ENCODE measurements around the gene TMEM45A. TPM values are rescaled to one million over a fixed set of nuclear protein-coding genes. Genes with fewer than 3 reads are reported as not detected.

The TMEM45A gene
- total RNA-seq, 2 donors from 2014 or later: 13.5 to 14.3 TPM

DNA sequence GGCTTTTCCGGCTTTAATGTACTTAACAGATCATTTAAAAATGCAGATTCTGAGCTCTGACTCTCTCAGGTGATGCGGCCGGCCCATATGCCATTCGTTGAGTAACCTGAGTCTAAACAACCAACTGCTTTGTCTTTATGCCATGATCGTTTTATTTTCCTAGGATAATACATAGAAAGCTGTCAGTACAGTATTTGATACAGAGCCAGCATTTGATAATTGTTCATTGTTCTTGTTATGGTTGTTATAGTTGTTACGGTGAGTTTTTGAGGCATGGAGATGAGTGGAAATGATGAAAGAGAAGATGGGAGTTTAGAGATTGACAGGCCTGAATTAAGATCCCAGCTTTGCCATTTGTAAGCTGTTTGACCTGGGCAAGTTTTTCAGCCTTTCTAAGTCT is 40.0 kb downstream of the TMEM45A start:
- TF ChIP-seq, protein P1, sequence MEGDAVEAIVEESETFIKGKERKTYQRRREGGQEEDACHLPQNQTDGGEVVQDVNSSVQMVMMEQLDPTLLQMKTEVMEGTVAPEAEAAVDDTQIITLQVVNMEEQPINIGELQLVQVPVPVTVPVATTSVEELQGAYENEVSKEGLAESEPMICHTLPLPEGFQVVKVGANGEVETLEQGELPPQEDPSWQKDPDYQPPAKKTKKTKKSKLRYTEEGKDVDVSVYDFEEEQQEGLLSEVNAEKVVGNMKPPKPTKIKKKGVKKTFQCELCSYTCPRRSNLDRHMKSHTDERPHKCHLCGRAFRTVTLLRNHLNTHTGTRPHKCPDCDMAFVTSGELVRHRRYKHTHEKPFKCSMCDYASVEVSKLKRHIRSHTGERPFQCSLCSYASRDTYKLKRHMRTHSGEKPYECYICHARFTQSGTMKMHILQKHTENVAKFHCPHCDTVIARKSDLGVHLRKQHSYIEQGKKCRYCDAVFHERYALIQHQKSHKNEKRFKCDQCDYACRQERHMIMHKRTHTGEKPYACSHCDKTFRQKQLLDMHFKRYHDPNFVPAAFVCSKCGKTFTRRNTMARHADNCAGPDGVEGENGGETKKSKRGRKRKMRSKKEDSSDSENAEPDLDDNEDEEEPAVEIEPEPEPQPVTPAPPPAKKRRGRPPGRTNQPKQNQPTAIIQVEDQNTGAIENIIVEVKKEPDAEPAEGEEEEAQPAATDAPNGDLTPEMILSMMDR (IDR thresholded peaks at IDR 0.05): no peak
- no peak for DNase-seq (ENCODE audit: low spot score)

DNA sequence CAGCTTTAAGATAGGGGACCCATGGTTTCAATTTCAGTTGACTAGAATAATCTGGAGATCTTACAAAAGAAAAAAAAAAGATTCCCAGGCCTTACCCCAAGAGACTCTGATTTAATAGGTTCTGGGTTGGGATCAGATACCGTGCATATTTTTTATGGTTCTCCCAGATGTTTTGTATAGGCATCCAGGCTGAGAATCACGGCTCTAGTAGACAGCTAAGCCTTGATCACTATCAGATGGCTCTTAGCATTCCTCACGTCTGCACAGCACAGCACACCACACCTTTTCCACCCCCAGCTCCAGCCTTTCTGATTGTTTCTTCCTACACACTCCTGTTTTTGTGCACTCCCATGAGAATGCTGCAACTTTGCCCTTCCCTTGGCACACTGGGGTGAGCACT is 40.8 kb downstream of the TMEM45A start:
- no peaks in the 10 kb centered on the region for H3K4me1 ChIP-seq
- no peak for DNase-seq (ENCODE audit: low spot score)
- TF ChIP-seq, protein P1 (IDR thresholded peaks at IDR 0.05): no peak
- no peak overlapping the region for H3K27ac ChIP-seq
- H3K9me3 ChIP-seq: no peaks in the 10 kb centered on the region
- no peaks in the 10 kb centered on the region for H3K27me3 ChIP-seq
- H3K36me3 ChIP-seq: no peaks in the 10 kb centered on the region
- no peak overlapping the region for H3K4me3 ChIP-seq

More for the DNA sequence above, 40.0 kb downstream of the TMEM45A start:
- H3K4me1 ChIP-seq: no peaks in the 10 kb centered on the region
- no peaks in the 10 kb centered on the region for H3K36me3 ChIP-seq
- no peaks in the 10 kb centered on the region for H3K27me3 ChIP-seq
- no peak overlapping the region for H3K27ac ChIP-seq
- H3K4me3 ChIP-seq: no peak overlapping the region
- H3K9me3 ChIP-seq: no peaks in the 10 kb centered on the region

DNA sequence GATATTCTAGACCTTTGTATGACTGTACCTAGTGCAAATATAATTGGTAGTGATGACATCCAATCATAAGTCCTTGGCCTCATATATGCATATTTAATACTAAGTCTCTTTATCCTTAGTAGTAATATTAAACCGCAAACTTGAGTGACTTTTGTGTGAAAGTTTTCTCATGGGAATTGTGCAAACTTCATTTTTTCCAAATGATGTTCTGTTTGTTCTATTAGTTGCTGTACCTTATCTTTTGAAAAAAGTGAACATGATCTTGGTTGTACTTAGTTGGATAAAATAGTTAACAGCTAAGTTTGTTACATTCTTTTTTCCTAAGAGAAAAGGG is 43.2 kb downstream of the TMEM45A start:
- no peak for DNase-seq (ENCODE audit: low spot score)
- H3K4me3 ChIP-seq: no peak overlapping the region
- TF ChIP-seq, protein P1 (IDR thresholded peaks at IDR 0.05): no peak
- peak overlapping the region in 1 of 2 donors; percentile 31 for H3K27ac ChIP-seq
- no peaks in the 10 kb centered on the region for H3K4me1 ChIP-seq
- no peaks in the 10 kb centered on the region for H3K9me3 ChIP-seq
- H3K36me3 ChIP-seq: no peaks in the 10 kb centered on the region
- H3K27me3 ChIP-seq: no peaks in the 10 kb centered on the region

DNA sequence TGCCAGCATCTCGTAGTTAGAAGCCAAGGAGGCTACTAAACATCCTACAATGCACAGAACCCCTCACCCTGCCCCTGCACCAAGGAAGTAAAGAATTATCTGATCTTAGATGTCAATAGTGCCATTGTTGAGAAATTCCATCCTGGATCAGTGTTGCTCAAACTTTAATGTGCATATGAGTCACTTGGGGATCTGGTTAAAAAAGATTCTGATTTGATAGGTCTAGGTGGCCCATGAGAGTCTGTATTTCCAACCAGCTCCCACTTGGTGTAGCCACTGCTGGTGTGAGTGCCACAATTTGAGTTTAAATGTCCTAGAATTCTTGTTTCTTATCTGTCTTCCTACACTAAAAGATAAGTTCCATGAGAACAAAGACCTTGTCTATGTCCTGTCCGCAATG is 43.7 kb downstream of the TMEM45A start:
- Histone ChIP-seq H3K36me3 (no peaks in the 10 kb centered on the region), H3K4me1 (no peaks in the 10 kb centered on the region), H3K4me3 (no peak overlapping the region), H3K9me3 (no peaks in the 10 kb centered on the region), H3K27me3 (no peaks in the 10 kb centered on the region), H3K27ac (peak overlapping the region in 1 of 2 donors; percentile 31)
- TF ChIP-seq, protein P1 (IDR thresholded peaks at IDR 0.05): no peak
- DNase-seq (ENCODE audit: low spot score): no peak

DNA sequence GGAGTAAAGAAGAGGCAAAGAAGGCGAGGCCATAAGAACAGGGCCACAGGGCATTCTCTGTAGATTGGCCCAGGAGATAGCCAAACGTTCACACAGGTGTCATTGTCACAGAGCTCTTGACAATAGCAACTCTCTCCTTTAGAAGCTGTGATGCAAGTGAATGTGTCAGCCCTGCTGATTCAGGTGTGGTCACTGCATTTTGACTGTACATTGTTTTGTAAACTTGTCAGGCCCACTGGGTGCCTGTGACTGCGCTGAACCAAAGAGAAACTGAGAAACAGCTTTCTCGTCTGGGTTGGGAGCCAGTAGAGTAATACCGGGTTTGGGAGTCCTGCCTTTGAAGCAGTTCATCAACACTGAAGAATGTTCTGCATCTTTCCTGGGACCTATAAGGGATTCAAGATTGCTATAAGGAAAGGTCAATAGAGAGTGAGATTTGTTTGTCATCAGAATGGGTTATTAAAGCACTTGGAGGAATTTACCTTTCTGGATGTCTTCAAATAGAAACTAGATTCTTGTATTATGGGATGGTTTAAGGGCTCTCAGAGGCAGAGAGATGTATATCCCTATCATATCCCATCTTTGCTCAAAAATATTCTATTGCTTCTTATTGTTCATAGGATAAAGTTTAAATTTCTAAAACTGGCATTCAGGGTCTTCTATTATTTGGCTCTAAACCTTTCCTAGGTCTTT is 45.4 kb downstream of the TMEM45A start:
- no peaks in the 10 kb centered on the region for H3K36me3 ChIP-seq
- no peaks in the 10 kb centered on the region for H3K4me1 ChIP-seq
- H3K9me3 ChIP-seq: no peaks in the 10 kb centered on the region
- no peaks in the 10 kb centered on the region for H3K27me3 ChIP-seq
- TF ChIP-seq, protein P1 (IDR thresholded peaks at IDR 0.05): no peak
- no peak overlapping the region for H3K27ac ChIP-seq
- no peak for DNase-seq (ENCODE audit: low spot score)
- H3K4me3 ChIP-seq: no peak overlapping the region

DNA sequence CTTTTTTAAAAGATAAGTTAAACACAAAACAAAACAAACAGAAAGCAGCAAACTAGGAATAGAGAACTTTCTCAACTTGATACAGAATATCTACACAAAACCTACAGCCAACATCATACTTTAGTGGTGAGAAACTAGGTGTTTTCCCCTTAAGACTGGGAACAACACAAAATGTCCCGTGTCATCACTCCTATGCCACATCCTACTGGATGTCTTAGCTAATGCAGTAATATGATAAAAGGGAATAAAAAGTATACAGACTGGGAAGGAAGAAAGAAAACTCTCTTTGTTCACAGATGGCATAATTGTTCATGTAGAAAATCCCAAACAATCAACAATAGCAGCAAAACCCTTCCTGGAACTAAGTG is 45.9 kb downstream of the TMEM45A start:
- no peak for DNase-seq (ENCODE audit: low spot score)
- Histone ChIP-seq H3K9me3 (no peaks in the 10 kb centered on the region), H3K27ac (no peak overlapping the region), H3K4me1 (no peaks in the 10 kb centered on the region), H3K36me3 (no peaks in the 10 kb centered on the region), H3K27me3 (no peaks in the 10 kb centered on the region), H3K4me3 (no peak overlapping the region)
- TF ChIP-seq, protein P1 (IDR thresholded peaks at IDR 0.05): no peak

All from right atrium auricular region (tissue), 2 donors.